GM12878 (cell line): Measurements from ENCODE around the gene TFCP2. TPM values are rescaled to one million over a fixed set of nuclear protein-coding genes. Genes with fewer than 3 reads are reported as not detected.

Experiments
- ATAC-seq: fragments of 200-7000 bp; cut with Tn5 transposase; 3 replicates; pipeline ENCODE4 v1.9.1; 2020; ENCODE audit warnings: mild to moderate bottlenecking, moderate library complexity
- BruUV-seq: library from RNA; stranded (reverse); fragments of 400-500 nt; replicated peaks from 2 replicates; lab custom pipeline; 2021; lab: Mats Ljungman, UMichigan
- CTCF ChIA-PET: fragments of 300-600 bp; sonication (Branson Sonifier 250); formaldehyde crosslinking; extraction: SDS; loops from one replicate; lab custom pipeline; 2021; ENCODE audit warnings: inconsistent platforms; lab: Yijun Ruan, JAX
- POLR2A ChIA-PET: fragments of 350-600 bp; formaldehyde crosslinking; extraction: SDS; loops from one replicate; lab custom pipeline; 2021; ENCODE audit warnings: inconsistent platforms; lab: Charles Lee
- RAD21 ChIA-PET: fragments of 300-600 bp; sonication (Branson Sonifier 250); formaldehyde crosslinking; loops from one replicate; lab custom pipeline; 2023; ENCODE audit warnings: antibody characterized with exemption; ENCODE audit not compliant: unreplicated experiment; lab: Charles Lee
- SMC1A ChIA-PET: fragments of 300-600 bp; sonication (Branson Sonifier 250); formaldehyde crosslinking; loops from one replicate; lab custom pipeline; 2023; ENCODE audit not compliant: unreplicated experiment, uncharacterized antibody; lab: Charles Lee
- DNase-seq: peaks from one replicate; pipeline ENCODE4 v3.0.0-alpha.2; 2011; ENCODE audit warnings: low read depth, low spot score
- FAIRE-seq: peaks from 3 replicates; lab custom pipeline; 2011; peaks lifted over from hg19 to GRCh38; lab: Jason Lieb, UNC
- H2AFZ ChIP-seq: 2 replicates; pipeline ENCODE4 v1.6.0; 2011; ENCODE audit warnings: low read depth, low read length, control low read depth; ENCODE audit not compliant: control insufficient read depth
- H3K27ac ChIP-seq: 2 replicates; pipeline ENCODE4 v1.5.1; 2011; ENCODE audit warnings: control low read depth; ENCODE audit not compliant: control insufficient read depth, insufficient read depth
- H3K27me3 ChIP-seq, 2 experiments: replicated peaks in 1 of 2; 2 replicates each; pipeline versions ENCODE4 v1.6.0 to v1.6.1; 2011; ENCODE audit warnings: low read length in 1 of 2; ENCODE audit not compliant: control insufficient read depth in 2 of 2, insufficient read depth in 2 of 2
- H3K36me3 ChIP-seq, 2 experiments: 2 replicates each; pipeline ENCODE4 v1.5.1; 2011; ENCODE audit warnings: low read length in 1 of 2; ENCODE audit not compliant: control insufficient read depth in 2 of 2, insufficient read depth in 2 of 2
- H3K4me1 ChIP-seq: 2 replicates; pipeline ENCODE4 v1.6.1; 2011; ENCODE audit warnings: mild to moderate bottlenecking, low read length, moderate library complexity, mixed read lengths; ENCODE audit not compliant: control insufficient read depth, insufficient read depth
- H3K4me2 ChIP-seq: 2 replicates; pipeline ENCODE4 v1.6.0; 2011; ENCODE audit warnings: control low read depth; ENCODE audit not compliant: control insufficient read depth, insufficient read depth
- H3K4me3 ChIP-seq: fragments of 200-600 bp; sonication (generic); 2 replicates; pipeline ENCODE4 v1.5.1; 2016
- H3K79me2 ChIP-seq: 2 replicates; pipeline ENCODE4 v1.6.0; 2011; ENCODE audit warnings: low read length; ENCODE audit not compliant: control insufficient read depth, insufficient read depth
- H3K9ac ChIP-seq: 2 replicates; pipeline ENCODE4 v1.8.0; 2011; ENCODE audit warnings: low read length, control low read depth, mixed read lengths; ENCODE audit not compliant: control insufficient read depth, insufficient read depth
- H3K9me3 ChIP-seq: replicated peaks from 3 replicates; pipeline ENCODE4 v1.5.1; 2011; ENCODE audit warnings: mild to moderate bottlenecking, low read length; ENCODE audit not compliant: control insufficient read depth, insufficient read depth
- H4K20me1 ChIP-seq: 2 replicates; pipeline ENCODE4 v1.6.0; 2011; ENCODE audit not compliant: control insufficient read depth, insufficient read depth
- BMI1 ChIP-seq: fragments of 450-650 bp; IDR thresholded peaks from 2 replicates; pipeline ENCODE4 v1.6.1; 2016; ENCODE audit warnings: mild to moderate bottlenecking, moderate library complexity, borderline replicate concordance
- CHD2 ChIP-seq: IDR thresholded peaks from 2 replicates; pipeline ENCODE4 v1.6.1; 2011; ENCODE audit warnings: low read depth, low read length, improper control_type of control experiment, borderline replicate concordance
- DPF2 ChIP-seq: fragments of 450-650 bp; IDR thresholded peaks from 2 replicates; pipeline ENCODE4 v1.6.1; 2017; ENCODE audit warnings: mild to moderate bottlenecking
- EZH2 ChIP-seq: IDR thresholded peaks from 2 replicates; pipeline ENCODE4 v1.6.1; 2012; ENCODE audit warnings: low read depth, mild to moderate bottlenecking, control low read depth, inconsistent platforms, low read length, borderline replicate concordance; ENCODE audit not compliant: control insufficient read depth
- FOXK2 ChIP-seq: fragments of 450-650 bp; IDR thresholded peaks from 2 replicates; pipeline ENCODE4 v1.6.1; 2017; ENCODE audit warnings: mild to moderate bottlenecking, moderate library complexity
- FOXM1 ChIP-seq: IDR thresholded peaks from 2 replicates; pipeline ENCODE4 v1.6.1; 2012; ENCODE audit warnings: low read depth, mild to moderate bottlenecking, inconsistent platforms, low read length, moderate library complexity
- GABPA ChIP-seq: IDR thresholded peaks from 2 replicates; pipeline ENCODE4 v1.6.1; 2014; ENCODE audit warnings: antibody characterized with exemption, low read depth, mild to moderate bottlenecking, inconsistent platforms
- RAD51 ChIP-seq: fragments of 450-650 bp; IDR thresholded peaks from 2 replicates; pipeline ENCODE4 v1.6.1; 2016; ENCODE audit warnings: moderate library complexity, mild to moderate bottlenecking, inconsistent platforms
- SRF ChIP-seq, 2 experiments: IDR thresholded peaks; 2 replicates each; pipeline ENCODE4 v1.6.1; 2011; ENCODE audit warnings: low read depth in 2 of 2, low read length in 2 of 2, mild to moderate bottlenecking in 1 of 2, moderate library complexity in 1 of 2
- USF1 ChIP-seq: IDR thresholded peaks from 2 replicates; pipeline ENCODE4 v1.6.1; 2011; ENCODE audit warnings: borderline replicate concordance, low read depth, mild to moderate bottlenecking, moderate library complexity, mixed read lengths, low read length; ENCODE audit not compliant: insufficient read depth; ENCODE audit errors: extremely low read length
- WGBS: methylation state at CpG from one replicate; pipeline ENCODE4 v1.1.6; 2016; ENCODE audit warnings: low lambda C conversion rate; ENCODE audit not compliant: insufficient replicate concordance, insufficient coverage; ENCODE audit errors: missing lambda C conversion rate; 5-methylcytosine and 5-hydroxymethylcytosine counted together
- in situ Hi-C: fragments of 300-500 bp; cut with MboI; formaldehyde crosslinking; loops from 9 replicates; pipeline ENCODE4 v1.14.3; 2018; ENCODE audit warnings: mixed read lengths
- intact Hi-C: fragments of 100-400 bp; cut with micrococcal nuclease; formaldehyde crosslinking; loops from one replicate; pipeline ENCODE4 v1.14.2; 2022; ENCODE audit not compliant: unreplicated experiment
- polyA plus RNA-seq, 11 experiments: library from polyadenylated mRNA; depleted of rRNA in 4 of 11; unstranded in 6 of 11; stranded (reverse) in 5 of 11; fragments of >200 nt; fragmentation: Nextera tagmentation in 4 of 11; fragmentation: Illumina TruSeq in 1 of 11; extraction: Ambion mirVana in 4 of 11; extraction: Trizol in 1 of 11; gene quantifications; 1 replicate in 1 of 11; 2 replicates in 10 of 11; pipeline versions ENCODE4 v1.2.1 to v1.2.3, GENCODE V29; 2011 to 2016; ENCODE audit warnings: inconsistent platforms in 2 of 11, missing spikeins in 2 of 11, low read depth in 1 of 11
- total RNA-seq, 4 experiments: library from RNA; depleted of rRNA in 3 of 4; stranded (reverse); fragments of >200 nt in 3 of 4; fragmentation: Illumina TruSeq in 1 of 4; extraction: Trizol in 1 of 4; gene quantifications; 2 replicates each; pipeline versions ENCODE4 v1.2.1 to v1.2.3, GENCODE V29; 2013 to 2021
- TF ChIP-seq, protein P1 (sequence below): fragments of 450-650 bp; IDR thresholded peaks from 2 replicates; pipeline ENCODE4 v1.6.1; 2017; ENCODE audit warnings: antibody characterized with exemption, mild to moderate bottlenecking, moderate library complexity

Gene TFCP2
- total and polyA plus RNA-seq, 10 of the 15 experiments (the other 5 are each of a cell fraction or from before 2014, with no cell fraction given), result 5.8 to 29.7 (median 14.2) TPM

DNA sequence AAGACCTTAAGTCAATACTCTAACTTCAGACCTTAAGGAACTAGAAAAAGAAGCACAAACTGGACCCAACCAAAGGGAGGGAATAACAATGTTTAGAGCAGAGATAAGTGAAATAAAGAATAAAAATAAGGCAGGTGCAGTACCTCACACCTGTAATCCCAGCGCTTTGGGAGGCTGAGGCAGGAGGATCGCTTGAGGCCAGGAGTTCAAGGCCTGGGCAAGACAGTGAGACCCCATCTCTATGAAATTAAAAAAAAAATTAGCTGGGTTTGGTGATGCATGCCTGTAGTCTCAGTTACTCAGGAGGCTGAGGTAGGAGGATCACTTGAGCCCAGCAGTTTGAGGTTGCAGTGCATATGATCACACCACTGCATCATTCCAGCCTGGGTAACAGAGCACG, 9.1 kb downstream of the TFCP2 start (continued):
- TF ChIP-seq, protein P1, sequence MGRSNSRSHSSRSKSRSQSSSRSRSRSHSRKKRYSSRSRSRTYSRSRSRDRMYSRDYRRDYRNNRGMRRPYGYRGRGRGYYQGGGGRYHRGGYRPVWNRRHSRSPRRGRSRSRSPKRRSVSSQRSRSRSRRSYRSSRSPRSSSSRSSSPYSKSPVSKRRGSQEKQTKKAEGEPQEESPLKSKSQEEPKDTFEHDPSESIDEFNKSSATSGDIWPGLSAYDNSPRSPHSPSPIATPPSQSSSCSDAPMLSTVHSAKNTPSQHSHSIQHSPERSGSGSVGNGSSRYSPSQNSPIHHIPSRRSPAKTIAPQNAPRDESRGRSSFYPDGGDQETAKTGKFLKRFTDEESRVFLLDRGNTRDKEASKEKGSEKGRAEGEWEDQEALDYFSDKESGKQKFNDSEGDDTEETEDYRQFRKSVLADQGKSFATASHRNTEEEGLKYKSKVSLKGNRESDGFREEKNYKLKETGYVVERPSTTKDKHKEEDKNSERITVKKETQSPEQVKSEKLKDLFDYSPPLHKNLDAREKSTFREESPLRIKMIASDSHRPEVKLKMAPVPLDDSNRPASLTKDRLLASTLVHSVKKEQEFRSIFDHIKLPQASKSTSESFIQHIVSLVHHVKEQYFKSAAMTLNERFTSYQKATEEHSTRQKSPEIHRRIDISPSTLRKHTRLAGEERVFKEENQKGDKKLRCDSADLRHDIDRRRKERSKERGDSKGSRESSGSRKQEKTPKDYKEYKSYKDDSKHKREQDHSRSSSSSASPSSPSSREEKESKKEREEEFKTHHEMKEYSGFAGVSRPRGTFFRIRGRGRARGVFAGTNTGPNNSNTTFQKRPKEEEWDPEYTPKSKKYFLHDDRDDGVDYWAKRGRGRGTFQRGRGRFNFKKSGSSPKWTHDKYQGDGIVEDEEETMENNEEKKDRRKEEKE, result no peak
- no peak for TF ChIP-seq EZH2
- TF ChIP-seq BMI1, result no peak
- no peak for TF ChIP-seq FOXK2
- no peak for TF ChIP-seq DPF2
- TF ChIP-seq RAD51, result no peak
- TF ChIP-seq, all 136 proteins: peak for 0

GRCh38 chr12:51162217-51162616, 10.7 kb downstream of the TFCP2 start:
- Histone ChIP-seq H2AFZ (no peak overlapping the region), H3K4me3 (no peak overlapping the region), H3K36me3 (0 out of 4 replicates have a peak, but pooled peaks cover 0 to 2% of the 10 kb centered on the region in 2 experiments), H3K9me3 (no peaks in the 10 kb centered on the region)
- no peak for DNase-seq
- BruUV-seq, result no TSS peak
- SMC1A ChIA-PET, result interaction anchor here (1.2 kb wide), 1 partner anchor 26 kb away, joined by 4 read pairs; no protein-coding TSS in a partner anchor
- no peak for TF ChIP-seq RAD51
- no peak for TF ChIP-seq FOXM1
- TF ChIP-seq SRF (IDR thresholded peaks at IDR 0.05; ENCODE audit: low read depth in 2 of 2, low read length in 2 of 2), result no peak
- no peak for TF ChIP-seq CHD2
- no peak for TF ChIP-seq USF1
- TF ChIP-seq GABPA, result no peak
- TF ChIP-seq, all 136 proteins: peak for 0
- no peaks in the 10 kb centered on the region for H4K20me1 ChIP-seq
- ChIA-PET CTCF (no interaction called here), POLR2A (interaction anchor here (0.6 kb wide), 1 partner anchor 40 kb away, joined by 3 read pairs; no protein-coding TSS in a partner anchor), RAD21 (no interaction called here)
- 96% methylated on average over 5 of the region's 6 CpGs for WGBS
- no peak overlapping the region for H3K4me2 ChIP-seq
- peaks cover 48% of the 10 kb centered on the region for H3K79me2 ChIP-seq
- no peaks in the 10 kb centered on the region for H3K27me3 ChIP-seq
- in situ Hi-C loops, result no loop called here
- intact Hi-C loops, result no loop called here
- no peak overlapping the region for H3K9ac ChIP-seq
- FAIRE-seq (no peak), ATAC-seq (no peak)
- no peak overlapping the region for H3K27ac ChIP-seq
- no peaks in the 10 kb centered on the region for H3K4me1 ChIP-seq
